Stomach (tissue), 4 donors: ENCODE measurements around the gene HAUS1.

ENCODE experiments used
- CTCF ChIP-seq, 7 experiments: fragments of 450-650 bp in 4 of 7; fragments of 200-600 bp in 3 of 7; sonication (generic) in 3 of 7; IDR thresholded peaks; one replicate each; pipeline ENCODE4 v1.5.1; 2016 to 2019; ENCODE audit warnings: antibody characterized with exemption in 7 of 7, control low read depth in 2 of 7, mild to moderate bottlenecking in 1 of 7
- POLR2A ChIP-seq, 4 donors: fragments of 450-650 bp; IDR thresholded peaks; one replicate each; pipeline ENCODE4 v1.6.1; 2016; ENCODE audit warnings: antibody characterized with exemption in 4 of 4, control low read depth in 2 of 4, mild to moderate bottlenecking in 1 of 4, moderate library complexity in 1 of 4
- POLR2AphosphoS5 ChIP-seq, 3 donors: sonication (generic); formaldehyde crosslinking; IDR thresholded peaks; one replicate each; pipeline ENCODE4 v1.6.1; 2016; ENCODE audit warnings: antibody characterized with exemption in 3 of 3

DNA sequence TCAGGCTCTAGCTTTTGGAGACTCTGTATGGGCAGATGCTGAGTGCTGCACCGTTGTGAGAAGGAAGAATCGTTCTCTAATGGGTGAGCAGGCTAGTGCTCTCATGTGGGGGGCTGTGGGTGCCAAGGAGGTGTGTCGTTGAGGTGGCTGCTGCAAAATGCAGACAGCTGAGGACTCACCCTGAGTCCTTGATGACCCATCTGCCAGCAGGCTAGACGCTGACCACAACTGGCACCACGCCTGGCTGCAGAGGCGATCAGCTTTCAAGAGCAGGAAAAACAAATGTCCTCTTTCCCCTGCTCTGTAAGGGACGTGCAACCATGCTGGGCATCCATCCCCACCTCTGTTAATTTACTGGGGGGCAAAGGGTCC lies 48.2 kb downstream of the HAUS1 start:
- no peak for TF ChIP-seq CTCF (IDR thresholded peaks at IDR 0.05)
- no peak for TF ChIP-seq POLR2A (IDR thresholded peaks at IDR 0.05)
- no peak for TF ChIP-seq POLR2AphosphoS5 (IDR thresholded peaks at IDR 0.05)
